CD4-positive, alpha-beta T cell treated with Interferon alpha-2 for 1 hour (primary cell): ENCODE results near the gene FADS3.

Experiments
- DNase-seq, 2 donors: peaks; one replicate each; pipeline ENCODE4 v3.0.0-alpha.2; 2020 to 2022

Gene FADS3

DNA sequence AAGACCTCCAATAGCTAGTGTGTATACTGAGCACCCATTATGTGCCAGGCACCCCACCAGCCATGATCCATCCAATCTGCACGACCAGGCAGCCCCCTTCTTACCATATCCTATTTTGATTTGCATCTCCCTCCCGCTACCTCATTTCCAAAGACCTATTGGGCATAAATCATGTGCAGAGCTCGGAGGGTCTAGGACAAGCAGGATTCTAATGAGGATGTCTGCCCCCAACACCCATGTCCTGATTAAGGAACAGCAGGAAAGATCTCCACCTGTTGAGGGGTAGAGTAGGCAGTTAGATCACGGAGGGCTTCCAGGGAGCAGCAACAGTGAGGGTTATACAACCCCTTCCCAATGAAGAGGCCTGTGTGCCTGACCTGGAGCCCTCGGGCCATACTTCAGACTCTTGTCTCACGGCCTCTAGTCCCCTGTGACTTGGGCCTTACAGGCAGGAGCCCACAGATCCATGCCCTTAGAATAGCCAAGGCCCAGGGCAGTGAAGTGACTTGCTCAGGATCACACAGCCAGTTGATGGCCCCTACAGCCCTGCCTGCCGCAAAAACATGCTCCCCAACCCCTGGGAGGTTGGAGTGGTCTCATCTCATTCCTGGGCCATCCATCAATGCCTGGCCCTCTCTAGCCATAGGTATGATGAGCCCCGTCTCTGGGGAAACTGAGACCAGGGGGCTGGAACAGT, 22.5 kb upstream of the FADS3 start:
- no peak for DNase-seq

DNA sequence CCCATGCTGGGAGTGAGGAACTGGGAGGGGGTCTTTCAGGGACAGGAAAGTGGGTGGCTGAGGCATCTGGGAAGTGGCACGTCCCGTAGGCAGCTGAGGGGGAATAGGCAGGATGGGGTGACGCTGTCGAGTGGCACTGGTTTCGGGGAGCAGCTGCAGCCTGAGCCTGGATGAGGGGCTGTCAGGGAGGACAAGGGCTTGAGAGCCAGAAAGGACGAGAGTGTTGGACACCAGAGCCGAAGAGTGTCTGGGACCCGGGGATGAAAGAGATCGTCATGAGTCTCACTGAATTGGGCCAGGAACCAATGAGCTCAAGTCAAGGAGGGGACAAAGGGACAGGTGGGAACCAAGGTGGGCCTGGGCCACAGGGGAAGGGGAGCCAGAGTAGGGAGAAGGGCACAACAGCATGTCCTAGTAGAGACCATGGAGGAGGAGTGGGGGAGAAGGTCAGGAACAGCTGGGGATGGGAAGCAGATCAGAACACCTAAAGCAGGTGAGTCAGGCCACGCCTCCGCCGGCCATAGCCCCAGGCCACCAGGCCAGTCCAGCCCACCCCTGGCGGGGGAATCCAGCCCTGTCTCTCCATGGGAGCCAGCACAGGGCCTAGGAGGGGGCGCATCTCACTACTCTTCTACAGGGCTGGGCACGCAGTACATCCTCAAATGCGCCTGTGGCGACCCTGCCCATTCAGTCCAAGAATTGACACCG, 21.8 kb upstream of the FADS3 start:
- no peak for DNase-seq

DNA sequence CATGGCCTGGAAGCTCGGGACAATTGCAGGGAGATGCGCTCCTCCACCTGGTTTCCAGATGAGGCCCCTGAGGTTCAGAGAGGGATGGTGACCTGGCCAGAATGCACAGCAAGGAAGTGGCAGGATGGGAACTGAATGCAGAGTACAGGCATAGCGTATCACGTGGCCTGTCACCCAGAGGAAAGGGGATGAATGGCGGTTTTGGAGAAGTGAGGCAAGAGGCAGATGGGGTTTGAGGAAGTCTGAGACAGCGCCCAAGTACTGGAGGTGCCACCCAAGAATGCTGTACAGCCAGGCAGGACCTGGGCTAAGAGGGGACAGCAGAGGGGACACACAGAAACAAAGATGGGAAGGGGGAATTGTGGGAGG, 21.2 kb upstream of the FADS3 start:
- peak; percentile 16 to 60 for DNase-seq

DNA sequence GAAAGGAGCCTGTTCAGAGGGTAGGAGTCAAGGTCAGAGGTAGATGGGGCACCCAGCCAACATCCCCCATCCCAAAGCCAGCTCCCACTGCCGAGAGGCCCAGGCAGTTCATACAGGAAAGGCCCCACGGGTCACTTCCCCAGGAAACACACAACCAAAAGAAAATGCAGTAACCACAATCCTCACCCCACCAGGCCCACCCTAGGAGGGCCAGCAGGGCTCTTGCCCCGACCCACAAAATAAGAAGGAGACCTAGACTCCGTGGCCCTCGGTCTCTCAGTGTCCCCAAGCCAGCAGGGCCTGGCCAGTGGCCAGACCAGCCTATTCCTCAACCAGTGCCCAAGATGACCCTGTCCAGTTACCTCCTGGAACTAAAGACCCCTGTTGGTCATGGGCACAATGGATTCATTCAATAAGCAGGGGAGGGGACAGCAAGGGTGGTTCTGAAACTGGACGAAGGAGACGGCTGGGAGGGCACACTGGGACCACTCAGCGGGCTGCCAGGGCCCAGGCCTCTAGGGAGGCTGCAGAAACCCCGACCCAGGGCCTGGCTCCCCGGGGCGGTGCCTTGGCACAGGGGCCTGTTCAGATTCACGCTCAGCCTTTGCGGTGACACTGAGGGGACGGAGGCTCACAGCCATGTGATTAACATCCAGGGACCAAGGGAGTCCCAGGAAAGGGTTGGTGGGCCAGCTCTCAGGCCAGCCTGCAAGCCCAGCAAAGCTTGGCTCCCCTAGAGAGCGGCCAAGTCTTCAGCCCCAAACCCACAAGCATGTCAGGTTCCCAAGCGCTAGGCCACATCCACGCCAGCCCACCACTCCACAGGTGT, 20.6 kb upstream of the FADS3 start:
- no peak for DNase-seq

DNA sequence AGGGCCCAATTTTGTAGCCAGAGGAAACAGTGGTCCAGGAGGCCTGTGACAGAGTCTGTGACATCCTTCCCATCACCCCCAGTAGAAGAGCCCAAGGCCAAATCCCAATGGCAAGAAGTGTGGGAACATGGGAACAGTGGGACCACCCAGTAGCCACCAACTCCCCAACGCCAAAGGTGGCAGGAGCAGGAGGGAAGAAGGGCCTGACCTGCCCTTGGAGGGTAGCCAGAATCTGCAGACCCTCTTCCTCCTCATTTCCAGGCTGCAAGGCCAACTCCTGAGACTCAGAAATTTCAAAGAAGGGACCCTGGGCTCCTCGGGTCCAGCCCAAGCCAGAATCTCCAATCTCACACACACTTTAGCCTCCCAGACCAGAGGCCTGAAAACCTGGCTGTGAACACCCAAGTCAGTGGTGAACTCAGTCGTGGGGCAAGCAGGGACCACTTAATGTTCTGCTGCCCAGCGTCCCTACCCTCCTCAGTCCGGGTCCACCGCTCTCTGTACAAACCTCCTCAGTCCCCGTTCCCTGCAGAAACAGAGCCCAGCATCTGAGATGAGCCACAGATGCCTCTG, 19.9 kb upstream of the FADS3 start:
- no peak for DNase-seq

DNA sequence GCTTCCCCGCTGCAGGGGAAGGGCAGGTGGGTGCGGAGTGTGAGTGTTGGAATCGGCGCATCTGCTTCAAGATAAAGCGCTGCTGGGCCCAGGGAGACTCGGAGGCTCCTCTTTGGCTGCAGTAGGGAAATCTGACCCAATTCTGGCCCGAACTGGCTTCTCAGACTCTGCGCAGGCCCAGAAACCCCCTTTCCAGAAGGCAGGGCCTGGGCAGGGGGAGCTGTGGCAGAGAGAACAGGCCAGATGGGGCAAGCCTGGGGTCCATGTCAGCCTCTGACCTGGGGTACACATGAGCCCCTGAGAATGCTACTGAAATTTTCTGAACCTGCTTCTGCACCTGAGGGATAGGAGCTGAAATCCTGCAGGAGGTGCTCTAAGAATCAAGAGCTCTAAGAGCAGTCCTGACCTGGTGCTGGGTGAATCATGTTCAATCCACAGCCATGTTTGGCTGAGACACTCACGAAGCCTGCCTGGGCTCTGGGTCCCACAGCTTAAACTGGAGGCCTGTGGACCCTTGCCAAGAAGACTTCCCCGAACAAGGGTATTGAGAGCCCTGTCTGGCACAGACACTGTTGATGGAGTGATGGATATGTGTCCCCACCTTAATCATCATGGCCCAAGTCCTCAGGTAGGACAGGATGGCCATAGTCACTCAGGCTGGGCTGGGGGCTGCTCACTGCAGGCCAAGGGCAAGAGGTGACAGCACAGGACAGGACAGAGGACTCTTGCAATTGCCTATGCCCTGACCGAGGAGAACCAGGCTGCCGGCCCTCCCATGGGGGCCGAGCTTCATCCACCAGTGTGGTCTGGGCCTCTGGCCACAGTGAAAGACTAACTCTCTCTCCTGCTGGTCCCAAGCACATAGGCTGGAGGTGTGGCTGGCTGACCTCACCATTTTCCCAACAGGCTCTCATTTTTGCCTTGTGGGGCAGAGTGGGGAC, 19.1 kb upstream of the FADS3 start:
- DNase-seq = no peak

DNA sequence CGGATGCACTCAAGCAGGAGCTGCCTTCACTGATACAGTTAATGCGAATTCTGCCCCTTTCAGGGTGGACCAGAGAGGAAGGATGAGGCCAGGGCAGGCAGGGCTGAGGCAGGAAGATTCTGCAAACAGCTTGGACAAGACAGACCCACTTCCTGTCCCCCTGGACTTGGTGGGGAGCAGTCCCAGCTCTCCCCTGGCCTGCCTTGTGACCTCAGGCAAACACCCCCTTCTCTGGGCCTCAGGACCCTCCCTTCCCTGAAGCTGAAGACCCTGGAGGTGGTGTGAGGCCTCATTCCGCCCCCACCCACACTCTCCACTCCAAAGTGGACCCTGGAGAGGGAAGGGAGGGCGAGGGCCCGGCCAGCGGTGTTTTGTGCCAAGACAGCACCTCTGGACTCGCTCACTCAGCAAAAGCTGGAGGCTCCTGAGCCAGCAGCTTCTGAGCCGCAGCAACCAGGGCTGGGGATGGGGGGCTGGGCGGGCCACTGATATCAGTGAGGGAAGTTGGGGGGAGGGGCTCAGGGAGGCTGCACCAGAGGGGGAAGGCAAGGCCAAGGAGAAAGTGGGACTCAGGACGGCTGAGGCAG, 17.5 kb upstream of the FADS3 start:
- DNase-seq = no peak

DNA sequence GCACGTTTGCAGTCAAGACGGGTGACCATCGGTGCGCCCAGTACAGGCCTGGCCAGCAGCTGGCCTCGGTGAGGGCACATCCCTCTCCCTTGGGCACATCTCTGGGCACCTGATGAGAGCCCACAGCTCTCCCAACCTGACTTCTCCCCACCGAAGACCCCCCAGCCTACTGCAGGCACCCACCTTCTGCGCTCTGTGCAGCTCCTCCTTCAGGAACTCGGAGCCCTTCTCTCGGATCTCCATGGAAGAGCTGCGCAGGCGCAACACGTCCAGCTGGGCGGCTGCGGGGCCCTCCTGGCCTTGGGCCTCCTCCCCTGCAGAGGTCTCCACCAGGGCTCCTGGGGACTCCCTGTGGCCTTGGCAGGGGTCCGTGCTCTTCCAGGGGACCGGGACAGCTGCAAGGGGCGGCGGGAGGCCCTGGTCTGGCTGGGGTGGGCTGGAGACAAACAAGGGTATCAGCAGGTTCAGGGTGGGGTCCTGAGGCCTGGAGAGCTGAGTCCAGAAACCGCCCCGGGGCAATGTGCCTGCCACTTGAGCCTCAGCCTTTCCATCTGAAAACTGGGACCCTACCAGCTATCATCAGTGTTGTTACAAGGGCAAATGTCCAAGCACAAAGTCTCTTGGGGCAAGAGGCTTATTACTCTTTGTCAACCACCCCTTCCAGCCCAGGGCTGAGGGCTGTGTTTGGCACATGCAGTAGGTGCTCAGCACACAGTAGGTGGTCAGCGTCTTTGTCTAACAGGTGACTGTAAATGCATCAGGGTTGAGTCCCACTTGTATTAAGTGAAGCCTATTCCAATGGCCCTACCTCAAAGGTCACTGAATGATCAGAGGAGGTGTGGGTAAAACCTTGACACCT, 16.8 kb upstream of the FADS3 start:
- no peak for DNase-seq

DNA sequence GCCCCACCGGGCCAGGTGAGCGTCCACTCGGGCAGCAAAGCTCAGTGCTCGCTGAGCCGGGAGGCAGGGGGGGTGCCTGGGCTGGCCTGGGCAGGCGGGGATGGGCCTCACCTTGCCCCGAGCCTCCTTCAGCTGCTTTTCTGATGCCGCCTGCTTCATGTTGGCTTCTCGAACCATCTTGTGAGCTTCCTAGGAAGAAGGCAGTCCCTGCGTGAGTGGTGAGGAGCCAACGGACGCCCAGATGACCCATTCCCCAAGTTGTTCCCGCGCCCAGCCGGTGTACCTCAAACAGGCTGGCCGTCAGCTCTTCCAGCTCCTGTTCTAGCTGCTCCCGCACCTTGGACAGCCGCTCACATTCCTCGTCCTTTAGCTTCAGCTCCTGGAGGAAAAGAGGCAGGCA, 15.9 kb upstream of the FADS3 start:
- DNase-seq = no peak

DNA sequence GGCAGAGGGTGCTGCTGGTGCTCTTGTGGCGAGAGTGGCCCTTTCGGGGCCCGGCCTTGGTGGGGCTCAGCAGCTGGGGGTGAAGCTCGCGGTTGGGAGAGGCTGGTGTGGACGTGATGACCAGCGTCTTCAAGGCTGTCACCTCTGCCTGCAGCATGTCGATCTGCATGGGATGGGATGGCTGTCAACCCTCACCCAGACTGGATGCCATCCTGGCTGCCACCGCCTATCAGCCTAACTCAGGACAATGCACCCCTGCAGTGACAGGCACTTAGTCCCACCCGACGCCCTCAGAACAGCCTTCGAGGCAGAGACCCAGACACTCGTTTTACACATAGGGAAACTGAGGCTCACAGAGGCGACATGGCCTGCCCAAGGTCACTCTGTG, 15.2 kb upstream of the FADS3 start:
- DNase-seq = no peak

DNA sequence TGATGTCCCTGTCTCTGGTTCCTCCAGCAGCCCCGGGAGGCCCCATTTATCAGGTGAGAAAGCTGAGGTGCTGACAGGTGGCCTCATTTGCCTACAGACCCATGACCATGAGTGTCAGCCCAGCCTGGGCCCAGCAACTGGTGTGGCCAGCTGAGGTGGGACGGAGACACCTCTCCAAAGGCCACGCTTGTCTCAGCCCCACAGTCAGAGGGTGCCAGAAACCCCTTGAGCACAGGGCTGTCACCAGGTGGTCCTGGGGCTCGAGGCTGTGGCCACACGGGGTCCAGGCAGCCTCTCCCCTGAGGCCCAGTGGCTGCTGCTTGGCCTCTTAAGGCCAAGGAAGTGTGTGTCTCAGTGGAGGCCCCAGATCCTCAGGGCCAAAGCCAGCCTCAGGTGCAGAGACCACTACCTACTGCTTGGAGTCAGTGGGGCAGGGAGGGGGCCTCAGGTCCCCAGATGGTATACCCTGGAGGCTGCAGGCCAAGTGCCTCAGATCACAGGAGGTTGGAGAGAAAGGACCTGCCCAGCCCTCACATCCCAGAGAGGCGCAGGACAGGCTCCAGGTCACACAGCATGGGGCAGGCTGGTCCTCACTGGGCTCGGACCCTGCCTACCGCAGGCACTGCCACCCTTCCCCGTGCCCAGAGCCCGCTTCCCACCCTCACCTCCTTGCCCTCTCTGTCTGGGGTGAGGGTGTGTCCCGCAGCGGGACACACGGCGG, 14.6 kb upstream of the FADS3 start:
- no peak for DNase-seq

DNA sequence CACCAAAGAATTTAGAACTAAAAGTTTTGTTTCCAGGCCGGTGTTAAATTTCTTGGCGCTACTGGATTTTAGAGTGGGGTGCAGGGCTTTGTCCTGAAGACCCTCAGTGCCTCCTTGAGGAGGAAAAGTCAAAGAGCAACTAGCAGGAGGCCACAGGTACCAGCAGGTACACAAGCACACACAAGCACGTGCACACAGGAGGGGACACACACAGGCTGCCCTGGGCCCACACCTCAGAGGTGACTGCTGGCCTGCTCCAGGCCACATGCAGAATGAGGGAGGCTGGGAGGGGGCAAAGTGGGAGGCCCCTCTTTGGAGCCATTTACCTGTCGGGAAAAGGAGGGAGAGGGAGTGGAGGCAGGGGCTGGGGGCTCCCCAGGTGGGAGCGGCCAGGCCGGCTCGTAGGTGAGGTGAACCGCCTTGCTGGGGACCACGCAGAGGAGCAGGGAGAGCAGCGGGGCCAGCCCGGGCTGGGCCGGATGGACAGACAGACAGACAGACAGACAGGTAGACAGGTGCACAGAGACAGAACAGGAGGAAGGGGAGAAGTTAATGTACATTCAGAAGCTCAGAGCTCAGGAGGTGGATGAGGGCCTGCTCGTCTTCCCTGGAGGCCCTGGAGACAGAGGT, 13.8 kb upstream of the FADS3 start:
- no peak for DNase-seq

DNA sequence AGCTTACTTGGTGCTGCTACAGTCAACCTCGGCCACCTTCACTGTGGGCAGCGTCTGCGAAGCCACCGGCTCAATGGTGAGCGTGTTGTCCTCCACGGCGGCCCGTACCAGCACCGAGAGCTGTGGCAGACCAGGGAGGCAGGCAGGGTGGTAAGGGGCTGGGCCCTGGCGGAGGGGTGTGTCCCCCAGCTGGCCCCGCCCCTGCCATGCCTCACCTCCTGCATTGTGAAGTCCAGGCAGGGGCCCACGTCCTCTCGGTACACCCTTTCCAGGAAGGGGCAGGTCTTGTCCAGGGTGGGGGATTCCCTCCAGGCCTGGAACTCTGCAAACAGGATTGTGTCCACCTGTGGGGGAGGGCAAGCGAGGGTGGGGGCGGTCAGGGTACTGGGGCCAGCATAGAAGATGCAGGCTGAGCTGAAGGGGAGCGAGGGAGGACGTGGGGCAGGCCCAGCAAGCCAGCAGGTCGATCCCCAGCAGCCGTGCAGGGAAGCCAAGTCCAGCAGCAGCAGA, 13.2 kb upstream of the FADS3 start:
- DNase-seq = no peak

DNA sequence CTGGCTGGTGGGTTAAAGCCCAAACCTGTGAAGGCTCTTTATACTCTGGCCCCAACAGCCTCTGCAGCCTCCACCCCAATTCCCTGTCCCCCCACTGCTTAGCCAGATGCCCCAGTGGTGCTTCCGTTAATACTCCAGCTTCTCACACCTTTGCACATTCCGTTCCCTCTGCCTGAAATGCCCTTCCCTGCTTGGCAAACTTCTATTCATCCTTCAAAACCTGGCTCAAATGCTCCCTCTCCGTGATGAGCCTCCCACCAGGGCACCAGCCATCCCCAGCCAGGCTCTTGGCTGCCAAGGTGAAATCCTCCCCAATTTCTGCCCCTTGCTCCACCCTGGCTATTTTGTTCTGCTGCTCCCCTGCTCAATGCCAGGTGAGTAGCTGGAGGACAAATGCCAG, 12.5 kb upstream of the FADS3 start:
- no peak for DNase-seq

DNA sequence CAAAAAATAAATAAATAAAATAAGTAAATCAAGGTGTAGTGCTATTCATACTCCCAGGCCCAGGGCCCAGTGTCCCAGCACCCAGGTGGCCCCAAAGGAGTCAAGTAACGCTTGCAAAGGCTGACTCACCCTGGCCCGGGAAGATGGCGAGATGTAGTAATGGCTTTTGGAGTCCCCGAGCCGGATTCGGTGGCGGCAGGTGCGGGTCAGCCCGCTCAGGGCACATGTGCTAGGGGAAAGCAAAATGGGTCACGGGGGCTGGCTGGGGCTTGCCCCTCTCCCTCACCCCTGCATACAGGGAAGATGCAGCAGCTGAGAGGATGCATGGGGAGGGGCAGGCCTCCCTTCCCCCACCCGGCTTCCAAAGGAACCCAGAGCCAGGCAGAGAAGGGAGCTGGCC, 11.0 kb upstream of the FADS3 start:
- DNase-seq = no peak

DNA sequence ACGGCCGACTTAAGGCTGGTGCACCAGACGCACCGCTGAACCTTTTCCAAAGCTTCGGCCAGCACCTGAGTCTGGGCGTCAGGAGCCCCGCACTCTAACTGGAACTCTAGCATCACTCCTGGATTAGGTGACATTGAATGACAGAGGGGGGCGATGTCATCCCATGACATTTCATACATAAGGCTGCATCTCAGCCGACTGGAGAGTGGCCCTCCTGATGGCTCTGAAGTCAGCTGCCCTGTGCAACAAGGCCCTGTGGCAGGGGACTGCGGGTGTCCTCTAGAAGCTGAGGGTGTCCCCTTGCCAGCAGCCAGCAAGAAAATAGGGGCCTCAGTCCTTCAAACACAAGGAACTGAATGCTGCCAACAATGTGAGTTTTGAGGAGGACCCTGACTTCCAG, 10.1 kb upstream of the FADS3 start:
- no peak for DNase-seq

DNA sequence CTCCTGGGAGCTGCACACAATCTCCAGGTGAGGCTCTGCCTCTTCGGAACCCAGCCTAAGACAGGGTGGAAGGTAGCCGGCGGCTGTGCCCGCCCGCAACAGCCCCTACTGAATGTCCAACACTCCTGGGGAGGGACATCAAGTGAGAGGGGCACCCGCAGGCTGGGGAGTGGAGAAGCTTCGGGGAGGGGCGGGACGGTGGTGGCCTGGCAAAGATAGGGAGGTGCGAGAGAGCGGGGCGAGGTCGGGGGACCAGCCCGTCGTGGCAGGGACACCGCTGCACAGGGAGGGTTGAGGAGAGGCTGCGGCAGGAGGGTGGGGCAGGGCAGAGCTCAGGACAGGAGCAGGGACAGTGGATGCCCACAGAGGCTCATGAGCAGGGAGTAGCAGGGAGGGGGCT, 8.9 kb upstream of the FADS3 start:
- no peak for DNase-seq

DNA sequence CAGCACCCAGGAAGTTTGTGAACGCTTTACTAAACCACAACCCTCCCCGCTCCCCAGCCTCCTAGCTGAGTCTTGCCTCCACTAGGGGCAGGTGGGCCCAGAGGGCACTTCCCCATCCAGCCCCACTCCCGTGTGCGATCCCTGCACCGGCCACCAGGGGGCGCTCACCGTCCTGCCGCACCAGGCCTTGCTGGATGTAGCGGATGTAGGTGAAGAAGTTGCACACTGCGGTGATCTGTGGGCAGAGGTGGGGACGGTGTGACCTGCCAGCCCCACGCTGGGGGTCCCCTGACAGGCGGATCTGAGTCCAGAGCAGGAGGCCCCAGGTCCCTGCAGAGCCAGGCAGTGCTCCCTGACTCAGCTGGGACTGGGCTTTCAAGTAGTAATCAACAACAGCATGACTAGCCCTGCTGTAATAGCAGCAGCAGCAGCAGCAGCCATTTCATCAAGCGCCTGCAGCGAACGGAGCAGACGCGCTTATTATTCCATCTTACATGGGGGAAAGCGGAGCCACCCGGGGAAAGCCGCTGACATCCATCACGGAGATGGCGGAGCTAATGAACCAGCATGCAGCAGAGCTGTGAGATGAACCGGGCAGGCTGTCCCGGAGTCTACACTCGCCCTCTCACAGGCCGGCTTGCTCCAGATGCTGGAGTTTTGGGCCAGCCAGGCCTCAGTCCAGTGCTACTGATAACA, 7.9 kb upstream of the FADS3 start:
- peak; percentile 92 to 93 for DNase-seq

DNA sequence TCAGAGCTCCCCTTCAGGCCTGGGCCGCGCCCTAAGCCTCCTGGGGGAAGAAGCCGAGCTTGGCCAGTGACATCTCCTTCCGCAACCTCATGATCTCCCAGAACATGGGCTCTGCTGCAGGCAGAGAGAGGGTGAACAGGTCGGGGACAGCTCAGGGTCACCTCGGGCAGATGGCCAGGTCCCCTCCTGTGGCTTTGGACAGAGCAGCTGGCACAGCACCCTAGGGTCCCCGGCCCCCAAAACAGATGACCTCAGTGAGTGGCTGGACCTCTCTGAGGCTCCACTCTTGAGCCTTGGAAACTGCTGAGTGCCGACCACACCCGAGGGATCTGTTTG, 6.9 kb upstream of the FADS3 start:
- no peak for DNase-seq
